Cerebellar nuclear complex (tissue), 1 donor: ENCODE results near the gene BTRC.

ENCODE experiments used
- DNase-seq, 2 experiments: peaks; one replicate each; lab custom pipeline; 2025; lab: John Stamatoyannopoulos, UW

Gene BTRC

GRCh38 chr10:101484175-101484745 lies 130.3 kb downstream of the BTRC start:
- no peak for DNase-seq

- no peak for DNase-seq
Measured at GRCh38 chr10:101485207-101485606, 131.2 kb downstream of the BTRC start.

GRCh38 chr10:101485681-101486554 lies 132.0 kb downstream of the BTRC start:
- peak in 1 of 2 experiments; percentile 4 for DNase-seq

- no peak for DNase-seq
Measured at GRCh38 chr10:101487399-101487798, 133.4 kb downstream of the BTRC start.

GRCh38 chr10:101489355-101489754 lies 135.4 kb downstream of the BTRC start:
- DNase-seq: no peak

GRCh38 chr10:101490026-101490425 lies 136.1 kb downstream of the BTRC start:
- no peak for DNase-seq

GRCh38 chr10:101492205-101492604 lies 138.2 kb downstream of the BTRC start:
- no peak for DNase-seq

- DNase-seq: no peak
Measured at GRCh38 chr10:101492814-101493213, 138.8 kb downstream of the BTRC start.

- no peak for DNase-seq
Measured at GRCh38 chr10:101493249-101493648, 139.3 kb downstream of the BTRC start.

GRCh38 chr10:101493782-101494281 lies 139.9 kb downstream of the BTRC start:
- no peak for DNase-seq

GRCh38 chr10:101494650-101495049 lies 140.7 kb downstream of the BTRC start:
- no peak for DNase-seq

GRCh38 chr10:101495324-101495925 lies 141.5 kb downstream of the BTRC start:
- DNase-seq: no peak

GRCh38 chr10:101504438-101504837 lies 150.5 kb downstream of the BTRC start:
- no peak for DNase-seq

- DNase-seq: no peak
Measured at GRCh38 chr10:101506829-101507661, 153.1 kb downstream of the BTRC start.

- DNase-seq: no peak
Measured at GRCh38 chr10:101507828-101508227, 153.9 kb downstream of the BTRC start.

- DNase-seq: no peak
Measured at GRCh38 chr10:101511938-101512337, 158.0 kb downstream of the BTRC start.

GRCh38 chr10:101512738-101513137 lies 158.8 kb downstream of the BTRC start:
- no peak for DNase-seq

- no peak for DNase-seq
Measured at GRCh38 chr10:101513733-101514132, 159.8 kb downstream of the BTRC start.

- no peak for DNase-seq
Measured at GRCh38 chr10:101525848-101526247, 171.9 kb downstream of the BTRC start.

GRCh38 chr10:101529207-101529606 lies 175.2 kb downstream of the BTRC start:
- no peak for DNase-seq

- no peak for DNase-seq
Measured at GRCh38 chr10:101529725-101530553, 176.0 kb downstream of the BTRC start.
